Measurements from ENCODE around the gene TNNT3.

GRCh38 chr11:1970956-1971355, 51.5 kb downstream of the TNNT3 start:
- TF ChIP-seq, protein P1, sequence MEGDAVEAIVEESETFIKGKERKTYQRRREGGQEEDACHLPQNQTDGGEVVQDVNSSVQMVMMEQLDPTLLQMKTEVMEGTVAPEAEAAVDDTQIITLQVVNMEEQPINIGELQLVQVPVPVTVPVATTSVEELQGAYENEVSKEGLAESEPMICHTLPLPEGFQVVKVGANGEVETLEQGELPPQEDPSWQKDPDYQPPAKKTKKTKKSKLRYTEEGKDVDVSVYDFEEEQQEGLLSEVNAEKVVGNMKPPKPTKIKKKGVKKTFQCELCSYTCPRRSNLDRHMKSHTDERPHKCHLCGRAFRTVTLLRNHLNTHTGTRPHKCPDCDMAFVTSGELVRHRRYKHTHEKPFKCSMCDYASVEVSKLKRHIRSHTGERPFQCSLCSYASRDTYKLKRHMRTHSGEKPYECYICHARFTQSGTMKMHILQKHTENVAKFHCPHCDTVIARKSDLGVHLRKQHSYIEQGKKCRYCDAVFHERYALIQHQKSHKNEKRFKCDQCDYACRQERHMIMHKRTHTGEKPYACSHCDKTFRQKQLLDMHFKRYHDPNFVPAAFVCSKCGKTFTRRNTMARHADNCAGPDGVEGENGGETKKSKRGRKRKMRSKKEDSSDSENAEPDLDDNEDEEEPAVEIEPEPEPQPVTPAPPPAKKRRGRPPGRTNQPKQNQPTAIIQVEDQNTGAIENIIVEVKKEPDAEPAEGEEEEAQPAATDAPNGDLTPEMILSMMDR (IDR thresholded peaks at IDR 0.05), result no peak
- TF ChIP-seq POLR2A (IDR thresholded peaks at IDR 0.05) (no peak), POLR2AphosphoS5 (IDR thresholded peaks at IDR 0.05) (no peak)

Data from prostate gland (tissue), 2 donors.